Inflammatory macrophage treated with lipopolysaccharide for 1 hour (primary cell): Measurements from ENCODE around the gene RPA3.

ENCODE experiments used
- DNase-seq, 2 donors: peaks; one replicate each; pipeline ENCODE4 v3.0.0-alpha.2; 2020 to 2022

RPA3 gene

GRCh38 chr7:7731732-7732131, 13.3 kb upstream of the RPA3 start:
- no peak for DNase-seq

- no peak for DNase-seq
Measured at GRCh38 chr7:7720750-7721621, 2.6 kb upstream of the RPA3 start.

- no peak for DNase-seq
Measured at GRCh38 chr7:7720193-7720592, 1.8 kb upstream of the RPA3 start.

- peak in 1 of 2 donors; percentile 56 for DNase-seq
Measured at GRCh38 chr7:7719236-7719635, 829 bp upstream of the RPA3 start.

GRCh38 chr7:7713730-7714129, 4.7 kb downstream of the RPA3 start:
- DNase-seq = no peak

GRCh38 chr7:7710469-7710868, 7.9 kb downstream of the RPA3 start:
- no peak for DNase-seq

- DNase-seq = no peak
Measured at GRCh38 chr7:7709291-7709690, 9.1 kb downstream of the RPA3 start.

GRCh38 chr7:7707806-7708205, 10.6 kb downstream of the RPA3 start:
- no peak for DNase-seq

GRCh38 chr7:7707246-7707645, 11.2 kb downstream of the RPA3 start:
- no peak for DNase-seq

- no peak for DNase-seq
Measured at GRCh38 chr7:7706556-7707172, 11.7 kb downstream of the RPA3 start.

- no peak for DNase-seq
Measured at GRCh38 chr7:7706101-7706511, 12.3 kb downstream of the RPA3 start.

GRCh38 chr7:7705318-7705717, 13.1 kb downstream of the RPA3 start:
- no peak for DNase-seq

GRCh38 chr7:7704867-7705266, 13.5 kb downstream of the RPA3 start:
- no peak for DNase-seq

GRCh38 chr7:7703427-7703826, 15.0 kb downstream of the RPA3 start:
- no peak for DNase-seq

GRCh38 chr7:7702826-7703225, 15.6 kb downstream of the RPA3 start:
- no peak for DNase-seq

GRCh38 chr7:7701527-7701926, 16.9 kb downstream of the RPA3 start:
- DNase-seq = no peak

- no peak for DNase-seq
Measured at GRCh38 chr7:7699970-7700369, 18.4 kb downstream of the RPA3 start.

- DNase-seq = no peak
Measured at GRCh38 chr7:7699380-7699779, 19.0 kb downstream of the RPA3 start.

- DNase-seq = no peak
Measured at GRCh38 chr7:7698930-7699329, 19.5 kb downstream of the RPA3 start.

GRCh38 chr7:7696458-7697119, 21.8 kb downstream of the RPA3 start:
- no peak for DNase-seq

GRCh38 chr7:7695111-7695817, 23.1 kb downstream of the RPA3 start:
- DNase-seq = no peak

- no peak for DNase-seq
Measured at GRCh38 chr7:7694542-7694941, 23.9 kb downstream of the RPA3 start.

GRCh38 chr7:7693881-7694280, 24.5 kb downstream of the RPA3 start:
- no peak for DNase-seq
